Astrocyte (in vitro differentiated cells and primary cell): Measurements from ENCODE around the gene MYRIP. TPM values are rescaled to one million over a fixed set of nuclear protein-coding genes. Genes with fewer than 3 reads are reported as not detected.

Experiments used
- DNase-seq: peaks from one replicate; pipeline ENCODE4 v3.0.0-alpha.2; 2010; ENCODE audit warnings: low read depth
- FAIRE-seq: peaks from 2 replicates; lab custom pipeline; 2011; peaks lifted over from hg19 to GRCh38; lab: Jason Lieb, UNC
- H2AFZ ChIP-seq: 2 replicates; pipeline ENCODE4 v1.6.0; 2012; ENCODE audit warnings: low read depth, low read length, inconsistent platforms
- H3K27ac ChIP-seq: 2 replicates; pipeline ENCODE4 v1.5.1; 2011; ENCODE audit warnings: low read depth, low read length, inconsistent platforms
- H3K27me3 ChIP-seq: 2 replicates; pipeline ENCODE4 v1.6.0; 2011; ENCODE audit warnings: low read length, inconsistent platforms; ENCODE audit not compliant: insufficient read depth
- H3K36me3 ChIP-seq: 2 replicates; pipeline ENCODE4 v1.5.1; 2011; ENCODE audit warnings: low read length, inconsistent platforms; ENCODE audit not compliant: insufficient read depth
- H3K4me1 ChIP-seq: 2 replicates; pipeline ENCODE4 v1.5.1; 2011; ENCODE audit warnings: low read length, inconsistent platforms; ENCODE audit not compliant: insufficient read depth
- H3K4me2 ChIP-seq: 2 replicates; pipeline ENCODE4 v1.6.0; 2012; ENCODE audit warnings: low read length, inconsistent platforms
- H3K4me3 ChIP-seq: 2 replicates; pipeline ENCODE4 v1.5.1; 2011; ENCODE audit warnings: low read depth, mild to moderate bottlenecking, low read length, inconsistent platforms; ENCODE audit not compliant: insufficient read depth
- H3K79me2 ChIP-seq: 2 replicates; pipeline ENCODE4 v1.6.0; 2012; ENCODE audit warnings: mild to moderate bottlenecking, low read length, inconsistent platforms; ENCODE audit not compliant: insufficient read depth
- H3K9ac ChIP-seq: 2 replicates; pipeline ENCODE4 v1.6.0; 2012; ENCODE audit warnings: mild to moderate bottlenecking, low read length, inconsistent platforms
- H3K9me3 ChIP-seq: 2 replicates; pipeline ENCODE4 v1.5.1; 2012; ENCODE audit warnings: low read depth, mild to moderate bottlenecking, low read length, inconsistent platforms; ENCODE audit not compliant: insufficient read depth
- H4K20me1 ChIP-seq: 2 replicates; pipeline ENCODE4 v1.6.0; 2012; ENCODE audit warnings: low read length, inconsistent platforms; ENCODE audit not compliant: insufficient read depth
- H3K27ac Mint-ChIP-seq: one replicate; pipeline ENCODE4 v1.8.0; 2021; ENCODE audit warnings: mild to moderate bottlenecking, mixed read lengths; ENCODE audit not compliant: unreplicated experiment
- H3K27me3 Mint-ChIP-seq: one replicate; pipeline ENCODE4 v1.8.0; 2021; ENCODE audit warnings: low read depth, mixed read lengths; ENCODE audit not compliant: unreplicated experiment
- H3K36me3 Mint-ChIP-seq: one replicate; pipeline ENCODE4 v1.8.0; 2021; ENCODE audit warnings: low read depth, mixed read lengths; ENCODE audit not compliant: unreplicated experiment
- H3K4me1 Mint-ChIP-seq: one replicate; pipeline ENCODE4 v1.8.0; 2021; ENCODE audit warnings: low read depth, mixed read lengths; ENCODE audit not compliant: unreplicated experiment
- H3K4me3 Mint-ChIP-seq: one replicate; pipeline ENCODE4 v1.8.0; 2021; ENCODE audit warnings: mild to moderate bottlenecking, moderate library complexity, mixed read lengths; ENCODE audit not compliant: unreplicated experiment
- H3K9me3 Mint-ChIP-seq: one replicate; pipeline ENCODE4 v1.8.0; 2021; ENCODE audit warnings: mild to moderate bottlenecking, mixed read lengths; ENCODE audit not compliant: unreplicated experiment
- CTCF ChIP-seq: IDR thresholded peaks from 2 replicates; pipeline ENCODE4 v1.5.1; 2011; ENCODE audit warnings: low read depth, mild to moderate bottlenecking, inconsistent platforms, low read length, moderate library complexity; ENCODE audit not compliant: insufficient read depth
- EZH2 ChIP-seq: IDR thresholded peaks from 2 replicates; pipeline ENCODE4 v1.6.1; 2012; ENCODE audit warnings: mild to moderate bottlenecking, low read length, inconsistent platforms; ENCODE audit not compliant: insufficient read depth
- total RNA-seq: library from RNA; stranded (reverse); gene quantifications from 2 replicates; pipeline ENCODE4 v1.2.1, GENCODE V29; 2021

Gene MYRIP
- total RNA-seq, 1 donor from 2014 or later, result 0.07 TPM

DNA sequence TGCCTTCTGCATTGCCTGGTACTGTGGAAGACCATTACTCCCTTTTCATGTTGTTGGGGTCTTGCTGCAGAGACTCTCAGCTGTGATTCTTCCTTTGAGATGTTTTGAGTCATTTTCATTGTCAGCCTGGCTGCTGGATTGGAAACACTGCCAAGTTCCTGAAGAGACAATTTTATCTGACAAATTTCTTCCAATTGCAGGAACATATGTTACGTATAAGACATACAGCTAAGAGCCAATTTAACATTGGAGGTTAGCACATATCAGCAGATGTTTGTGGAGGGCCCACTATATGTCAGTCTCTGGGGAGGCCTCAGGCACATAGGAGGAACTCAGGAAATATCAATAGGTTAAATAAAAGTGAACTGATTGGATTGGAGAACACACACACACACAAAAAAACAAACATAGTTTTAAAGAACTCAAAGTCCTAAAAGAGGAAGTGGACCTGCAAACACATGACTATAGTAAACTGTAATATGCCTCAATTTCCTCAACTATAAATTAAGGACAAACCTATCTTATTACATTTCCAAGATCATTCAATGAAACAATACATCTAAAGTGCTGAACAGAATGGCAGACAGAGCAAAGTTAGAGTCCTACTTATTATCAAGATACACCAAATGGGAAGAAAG, 172.3 kb downstream of the MYRIP start:
- no peaks in the 10 kb centered on the region for H3K9me3 Mint-ChIP-seq
- H3K36me3 Mint-ChIP-seq, result no peaks in the 10 kb centered on the region
- H3K4me1 Mint-ChIP-seq, result no peaks in the 10 kb centered on the region
- Histone ChIP-seq H3K36me3 (no peaks in the 10 kb centered on the region), H3K27ac (no peak overlapping the region), H3K79me2 (no peaks in the 10 kb centered on the region), H3K4me1 (no peaks in the 10 kb centered on the region), H3K9ac (no peak overlapping the region), H3K4me2 (no peak overlapping the region), H3K4me3 (no peak overlapping the region), H3K27me3 (no peaks in the 10 kb centered on the region), H2AFZ (no peak overlapping the region), H3K9me3 (no peaks in the 10 kb centered on the region), H4K20me1 (no peaks in the 10 kb centered on the region)
- no peak overlapping the region for H3K27ac Mint-ChIP-seq
- DNase-seq, result no peak
- no peak for FAIRE-seq
- TF ChIP-seq EZH2 (no peak), CTCF (no peak)
- no peak overlapping the region for H3K4me3 Mint-ChIP-seq
- H3K27me3 Mint-ChIP-seq, result no peaks in the 10 kb centered on the region

DNA sequence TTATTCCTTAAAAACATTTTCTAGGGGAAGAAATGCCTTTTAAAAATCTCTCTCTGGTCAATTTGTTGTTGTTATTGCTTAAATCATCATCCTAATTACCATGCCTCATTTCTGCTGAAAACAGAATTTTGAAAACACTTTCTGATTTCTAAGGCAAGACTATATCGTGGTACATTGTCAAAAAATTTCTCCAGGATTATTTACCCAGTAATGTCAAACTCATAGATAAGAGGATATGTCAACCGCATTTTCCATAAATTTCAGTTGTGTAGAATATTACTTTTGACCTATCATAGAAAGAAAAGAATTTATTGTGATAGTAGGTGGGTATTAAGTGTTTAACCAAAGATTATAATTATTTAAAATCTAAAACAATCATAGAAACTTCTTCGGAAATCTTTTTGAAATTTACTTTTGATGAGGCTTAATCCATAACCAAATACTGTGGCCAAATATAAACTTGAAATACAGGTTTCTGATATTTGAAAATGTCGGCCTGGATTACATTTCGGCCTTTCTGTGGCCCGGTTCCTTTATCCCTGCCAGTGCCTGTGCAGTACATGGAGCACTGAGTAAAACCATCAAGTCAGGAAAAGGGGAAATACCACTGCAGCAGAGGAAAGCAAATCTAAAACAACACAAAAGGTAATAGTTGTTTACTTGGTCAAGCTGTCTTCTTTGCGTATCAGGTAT, 173.4 kb downstream of the MYRIP start:
- Mint-ChIP-seq H3K4me1 (no peaks in the 10 kb centered on the region), H3K9me3 (peaks cover 4% of the 10 kb centered on the region), H3K36me3 (no peaks in the 10 kb centered on the region), H3K27me3 (no peaks in the 10 kb centered on the region), H3K4me3 (no peak overlapping the region), H3K27ac (no peak overlapping the region)
- TF ChIP-seq CTCF, result no peak
- TF ChIP-seq EZH2, result no peak
- no peak overlapping the region for H3K9ac ChIP-seq
- H3K9me3 ChIP-seq, result no peaks in the 10 kb centered on the region
- DNase-seq, result no peak
- H3K4me2 ChIP-seq, result no peak overlapping the region
- no peaks in the 10 kb centered on the region for H4K20me1 ChIP-seq
- H2AFZ ChIP-seq, result no peak overlapping the region
- H3K27ac ChIP-seq, result no peak overlapping the region
- H3K36me3 ChIP-seq, result no peaks in the 10 kb centered on the region
- FAIRE-seq, result no peak
- H3K4me3 ChIP-seq, result no peak overlapping the region
- H3K27me3 ChIP-seq, result no peaks in the 10 kb centered on the region
- no peaks in the 10 kb centered on the region for H3K4me1 ChIP-seq
- H3K79me2 ChIP-seq, result no peaks in the 10 kb centered on the region

GRCh38 chr3:39989746-39990145, 180.3 kb downstream of the MYRIP start:
- no peak overlapping the region for H3K4me2 ChIP-seq
- no peaks in the 10 kb centered on the region for H3K79me2 ChIP-seq
- H3K27me3 Mint-ChIP-seq, result no peaks in the 10 kb centered on the region
- FAIRE-seq (no peak), DNase-seq (no peak)
- H3K27me3 ChIP-seq, result no peaks in the 10 kb centered on the region
- no peak for TF ChIP-seq CTCF
- no peak for TF ChIP-seq EZH2
- no peak overlapping the region for H3K27ac ChIP-seq
- H3K36me3 ChIP-seq, result no peaks in the 10 kb centered on the region
- H3K9me3 Mint-ChIP-seq, result peaks cover 20% of the 10 kb centered on the region
- H3K4me3 Mint-ChIP-seq, result no peak overlapping the region
- no peaks in the 10 kb centered on the region for H3K4me1 Mint-ChIP-seq
- H3K4me1 ChIP-seq, result no peaks in the 10 kb centered on the region
- no peak overlapping the region for H3K27ac Mint-ChIP-seq
- H2AFZ ChIP-seq, result no peak overlapping the region
- peaks cover 3% of the 10 kb centered on the region for H3K36me3 Mint-ChIP-seq
- H3K4me3 ChIP-seq, result no peak overlapping the region
- H4K20me1 ChIP-seq, result no peaks in the 10 kb centered on the region
- H3K9me3 ChIP-seq, result peaks cover 6% of the 10 kb centered on the region
- H3K9ac ChIP-seq, result no peak overlapping the region
